HepG2 (cell line): ENCODE measurements around the gene LARP1B. TPM values are rescaled to one million over a fixed set of nuclear protein-coding genes. Genes with fewer than 3 reads are reported as not detected.

Source experiments
- BRCA1 ChIP-seq: sonication (generic); formaldehyde crosslinking; IDR thresholded peaks from 2 replicates; pipeline ENCODE4 v1.4.0; 2020; ENCODE audit warnings: missing genetic modification reagents
- CEBPB ChIP-seq: IDR thresholded peaks from 2 replicates; pipeline ENCODE4 v1.6.1; 2011; ENCODE audit warnings: low read depth, low read length, improper control_type of control experiment, borderline replicate concordance
- PPARG ChIP-seq: conservative IDR thresholded peaks from 2 replicates; pipeline ENCODE4 v1.6.1; 2016; ENCODE audit warnings: missing biosample characterization, missing genetic modification reagents
- RAD21 ChIP-seq: fragments of 450-650 bp; formaldehyde crosslinking; IDR thresholded peaks from 2 replicates; pipeline ENCODE4 v1.5.0; 2020; ENCODE audit warnings: mild to moderate bottlenecking
- SMC3 ChIP-seq: IDR thresholded peaks from 2 replicates; pipeline ENCODE4 v1.6.1; 2011; ENCODE audit warnings: low read length, improper control_type of control experiment
- TBL1XR1 ChIP-seq: fragments of 150-350 bp; IDR thresholded peaks from 2 replicates; pipeline ENCODE4 v1.6.1; 2014; ENCODE audit warnings: borderline replicate concordance, low read length; ENCODE audit not compliant: partially characterized antibody
- ZNF331 ChIP-seq: sonication (generic); formaldehyde crosslinking; IDR thresholded peaks from 2 replicates; pipeline ENCODE4 v1.4.0; 2020; ENCODE audit warnings: missing genetic modification reagents
- ZNF407 ChIP-seq: sonication (generic); formaldehyde crosslinking; IDR thresholded peaks from one replicate; pipeline ENCODE4 v1.5.1; 2020; ENCODE audit warnings: mild to moderate bottlenecking, missing genetic modification reagents; ENCODE audit errors: not compliant biosample characterization
- ZNF713 ChIP-seq: sonication (generic); formaldehyde crosslinking; IDR thresholded peaks from 2 replicates; pipeline ENCODE4 v1.4.0; 2020; ENCODE audit warnings: mild to moderate bottlenecking, missing genetic modification reagents
- ZNF781 ChIP-seq: sonication (generic); formaldehyde crosslinking; IDR thresholded peaks from 2 replicates; pipeline ENCODE4 v1.5.1; 2020; ENCODE audit warnings: borderline replicate concordance, mild to moderate bottlenecking, missing genetic modification reagents; ENCODE audit errors: not compliant biosample characterization
- ZNF883 ChIP-seq: sonication (generic); formaldehyde crosslinking; IDR thresholded peaks from 2 replicates; pipeline ENCODE4 v1.5.1; 2020; ENCODE audit warnings: mild to moderate bottlenecking, missing genetic modification reagents; ENCODE audit errors: not compliant biosample characterization
- polyA plus RNA-seq, 8 experiments: library from polyadenylated mRNA; depleted of rRNA in 3 of 8; stranded (reverse) in 7 of 8; unstranded in 1 of 8; fragments of >200 nt; fragmentation: Illumina TruSeq in 4 of 8; extraction: Trizol in 4 of 8; gene quantifications; 2 replicates each; pipeline versions ENCODE4 v1.2.1 to v1.2.3, GENCODE V29; 2011 to 2016; ENCODE audit warnings: low read depth in 4 of 8, missing spikeins in 1 of 8, mixed read lengths in 1 of 8; ENCODE audit not compliant: insufficient read depth in 1 of 8
- total RNA-seq, 5 experiments: library from RNA; depleted of rRNA; stranded (reverse); fragments of >200 nt; fragmentation: Illumina TruSeq; extraction: Trizol; gene quantifications; 2 replicates each; pipeline ENCODE4 v1.2.3, GENCODE V29; 2016; ENCODE audit warnings: low read depth in 1 of 5
- TF ChIP-seq, protein P1 (sequence below): fragments of 450-650 bp; IDR thresholded peaks from 2 replicates; pipeline ENCODE4 v1.6.1; 2017
- TF ChIP-seq, protein P2 (sequence below): sonication (generic); formaldehyde crosslinking; IDR thresholded peaks from 2 replicates; pipeline ENCODE4 v1.5.0; 2020; ENCODE audit warnings: missing genetic modification reagents, mild to moderate bottlenecking, borderline replicate concordance
- TF ChIP-seq, protein P3 (sequence below): sonication (generic); formaldehyde crosslinking; IDR thresholded peaks from 2 replicates; pipeline ENCODE4 v1.4.0; 2020; ENCODE audit warnings: missing genetic modification reagents, borderline replicate concordance

LARP1B gene
- total and polyA plus RNA-seq, 2 of the 13 experiments (the other 11 are each of a cell fraction or from before 2014, with no cell fraction given): 19.2 to 52.7 TPM

DNA sequence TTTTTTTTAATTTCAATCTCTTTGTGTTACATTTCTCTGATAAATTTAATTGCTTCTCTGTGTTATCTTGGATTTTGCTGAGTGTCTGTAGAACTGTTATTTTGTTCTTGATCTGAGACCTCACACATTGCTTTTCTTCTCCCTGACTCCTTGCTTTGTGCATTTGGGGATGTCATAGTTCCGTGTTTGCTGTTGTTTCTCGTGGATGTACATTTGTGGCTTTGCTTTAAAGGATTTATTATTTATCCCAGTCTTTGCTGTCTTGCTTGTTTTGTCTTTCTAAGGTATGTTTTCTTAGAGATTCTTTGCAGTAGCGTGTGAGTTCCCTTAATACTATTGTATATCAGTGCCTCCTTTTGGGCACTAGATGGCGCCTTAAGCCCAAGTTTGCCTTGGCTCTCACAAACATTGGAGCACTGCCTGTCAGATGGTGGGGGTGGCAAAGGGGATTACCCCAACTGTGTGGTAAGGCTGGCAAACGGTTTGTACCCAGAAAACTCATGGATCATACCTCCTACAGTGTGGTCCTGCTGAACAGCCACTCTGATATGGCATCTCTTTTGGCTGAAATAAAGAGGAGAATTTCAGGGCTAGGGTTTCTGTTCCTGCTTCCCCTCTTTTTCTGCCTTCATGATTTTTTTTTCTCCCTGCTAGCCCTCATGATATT, 130.1 kb downstream of the LARP1B start (continued):
- TF ChIP-seq ZNF407 (CRISPR knock-in tag) (no peak), ZNF781 (CRISPR knock-in tag) (no peak), ZNF883 (CRISPR knock-in tag) (no peak), SMC3 (peak; percentile 80), TBL1XR1 (no peak), BRCA1 (CRISPR knock-in tag) (no peak), PPARG (CRISPR knock-in tag) (no peak), RAD21 (CRISPR knock-in tag) (peak; percentile 60), ZNF713 (CRISPR knock-in tag) (no peak), CEBPB (no peak), ZNF331 (peak; percentile 26; the same call in 1 of the 2 replicates)
- TF ChIP-seq, protein P1, sequence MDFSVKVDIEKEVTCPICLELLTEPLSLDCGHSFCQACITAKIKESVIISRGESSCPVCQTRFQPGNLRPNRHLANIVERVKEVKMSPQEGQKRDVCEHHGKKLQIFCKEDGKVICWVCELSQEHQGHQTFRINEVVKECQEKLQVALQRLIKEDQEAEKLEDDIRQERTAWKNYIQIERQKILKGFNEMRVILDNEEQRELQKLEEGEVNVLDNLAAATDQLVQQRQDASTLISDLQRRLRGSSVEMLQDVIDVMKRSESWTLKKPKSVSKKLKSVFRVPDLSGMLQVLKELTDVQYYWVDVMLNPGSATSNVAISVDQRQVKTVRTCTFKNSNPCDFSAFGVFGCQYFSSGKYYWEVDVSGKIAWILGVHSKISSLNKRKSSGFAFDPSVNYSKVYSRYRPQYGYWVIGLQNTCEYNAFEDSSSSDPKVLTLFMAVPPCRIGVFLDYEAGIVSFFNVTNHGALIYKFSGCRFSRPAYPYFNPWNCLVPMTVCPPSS: no peak
- TF ChIP-seq, protein P2, sequence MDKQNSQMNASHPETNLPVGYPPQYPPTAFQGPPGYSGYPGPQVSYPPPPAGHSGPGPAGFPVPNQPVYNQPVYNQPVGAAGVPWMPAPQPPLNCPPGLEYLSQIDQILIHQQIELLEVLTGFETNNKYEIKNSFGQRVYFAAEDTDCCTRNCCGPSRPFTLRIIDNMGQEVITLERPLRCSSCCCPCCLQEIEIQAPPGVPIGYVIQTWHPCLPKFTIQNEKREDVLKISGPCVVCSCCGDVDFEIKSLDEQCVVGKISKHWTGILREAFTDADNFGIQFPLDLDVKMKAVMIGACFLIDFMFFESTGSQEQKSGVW (CRISPR knock-in tag): no peak
- TF ChIP-seq, protein P3, sequence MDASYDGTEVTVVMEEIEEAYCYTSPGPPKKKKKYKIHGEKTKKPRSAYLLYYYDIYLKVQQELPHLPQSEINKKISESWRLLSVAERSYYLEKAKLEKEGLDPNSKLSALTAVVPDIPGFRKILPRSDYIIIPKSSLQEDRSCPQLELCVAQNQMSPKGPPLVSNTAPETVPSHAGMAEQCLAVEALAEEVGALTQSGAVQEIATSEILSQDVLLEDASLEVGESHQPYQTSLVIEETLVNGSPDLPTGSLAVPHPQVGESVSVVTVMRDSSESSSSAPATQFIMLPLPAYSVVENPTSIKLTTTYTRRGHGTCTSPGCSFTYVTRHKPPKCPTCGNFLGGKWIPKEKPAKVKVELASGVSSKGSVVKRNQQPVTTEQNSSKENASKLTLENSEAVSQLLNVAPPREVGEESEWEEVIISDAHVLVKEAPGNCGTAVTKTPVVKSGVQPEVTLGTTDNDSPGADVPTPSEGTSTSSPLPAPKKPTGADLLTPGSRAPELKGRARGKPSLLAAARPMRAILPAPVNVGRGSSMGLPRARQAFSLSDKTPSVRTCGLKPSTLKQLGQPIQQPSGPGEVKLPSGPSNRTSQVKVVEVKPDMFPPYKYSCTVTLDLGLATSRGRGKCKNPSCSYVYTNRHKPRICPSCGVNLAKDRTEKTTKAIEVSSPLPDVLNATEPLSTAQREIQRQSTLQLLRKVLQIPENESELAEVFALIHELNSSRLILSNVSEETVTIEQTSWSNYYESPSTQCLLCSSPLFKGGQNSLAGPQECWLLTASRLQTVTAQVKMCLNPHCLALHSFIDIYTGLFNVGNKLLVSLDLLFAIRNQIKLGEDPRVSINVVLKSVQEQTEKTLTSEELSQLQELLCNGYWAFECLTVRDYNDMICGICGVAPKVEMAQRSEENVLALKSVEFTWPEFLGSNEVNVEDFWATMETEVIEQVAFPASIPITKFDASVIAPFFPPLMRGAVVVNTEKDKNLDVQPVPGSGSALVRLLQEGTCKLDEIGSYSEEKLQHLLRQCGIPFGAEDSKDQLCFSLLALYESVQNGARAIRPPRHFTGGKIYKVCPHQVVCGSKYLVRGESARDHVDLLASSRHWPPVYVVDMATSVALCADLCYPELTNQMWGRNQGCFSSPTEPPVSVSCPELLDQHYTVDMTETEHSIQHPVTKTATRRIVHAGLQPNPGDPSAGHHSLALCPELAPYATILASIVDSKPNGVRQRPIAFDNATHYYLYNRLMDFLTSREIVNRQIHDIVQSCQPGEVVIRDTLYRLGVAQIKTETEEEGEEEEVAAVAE (CRISPR knock-in tag): no peak
